Measurements from ENCODE around the gene PHLPP1.
A peak's percentile ranks its signal among the peaks of the same experiment; 100 is the strongest.

PHLPP1 gene

DNA sequence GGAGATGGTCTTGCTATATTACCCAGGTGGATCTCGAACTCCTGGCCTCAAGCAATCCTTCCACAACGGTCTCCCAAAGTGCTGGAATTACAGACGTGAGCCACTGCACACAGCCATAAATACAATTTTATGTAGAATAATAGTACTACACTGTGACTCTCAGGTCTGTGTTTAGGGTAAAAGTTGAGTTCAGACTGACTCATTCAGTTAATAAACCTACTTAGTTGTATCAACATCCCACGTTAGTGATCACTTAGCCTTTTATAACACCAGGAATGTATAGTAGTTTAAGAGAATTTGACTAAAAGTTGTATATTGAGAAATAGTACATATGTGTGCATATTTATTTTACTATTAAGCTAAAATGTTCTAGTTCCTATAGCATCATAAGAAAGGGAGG, 237.5 kb downstream of the PHLPP1 start:
- DNase-seq, result no peak

DNA sequence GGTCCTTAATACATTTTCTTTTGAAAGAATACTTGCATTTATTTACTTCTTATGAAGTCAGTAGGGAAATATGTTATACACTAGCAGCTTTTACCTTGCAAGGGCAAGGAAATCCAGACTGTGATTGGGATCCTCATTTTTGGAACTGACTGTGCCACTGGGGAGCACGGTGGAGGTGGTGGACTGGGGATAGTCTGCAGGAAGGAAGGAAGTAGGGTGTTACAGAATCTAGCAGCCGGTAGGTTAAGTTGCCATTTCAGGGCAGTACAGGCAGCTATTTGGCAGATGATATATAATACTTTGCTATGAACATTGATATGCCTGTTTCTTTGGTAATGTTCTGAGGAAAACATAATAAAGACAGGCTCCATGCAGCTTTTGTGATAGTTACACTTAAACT, 238.3 kb downstream of the PHLPP1 start:
- DNase-seq, result no peak

DNA sequence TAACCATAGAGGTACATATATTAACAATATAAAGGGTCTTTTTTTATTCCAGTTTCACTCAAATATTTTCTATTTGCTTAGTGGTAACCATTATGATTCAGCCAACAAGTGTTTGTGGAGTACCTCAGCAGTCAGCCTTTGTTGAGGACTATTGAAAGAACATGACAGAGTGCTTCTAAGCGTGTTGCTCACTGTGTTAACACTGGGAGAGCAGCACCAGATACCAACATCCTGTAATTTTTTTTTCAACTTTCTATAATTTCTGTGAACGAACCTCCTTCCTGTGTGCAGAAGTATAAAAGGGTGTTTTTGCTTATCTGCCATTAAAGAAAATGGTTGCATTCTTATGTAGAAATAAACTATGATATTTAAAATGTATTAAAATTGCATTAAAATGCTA, 239.0 kb downstream of the PHLPP1 start:
- no peak for DNase-seq

DNA sequence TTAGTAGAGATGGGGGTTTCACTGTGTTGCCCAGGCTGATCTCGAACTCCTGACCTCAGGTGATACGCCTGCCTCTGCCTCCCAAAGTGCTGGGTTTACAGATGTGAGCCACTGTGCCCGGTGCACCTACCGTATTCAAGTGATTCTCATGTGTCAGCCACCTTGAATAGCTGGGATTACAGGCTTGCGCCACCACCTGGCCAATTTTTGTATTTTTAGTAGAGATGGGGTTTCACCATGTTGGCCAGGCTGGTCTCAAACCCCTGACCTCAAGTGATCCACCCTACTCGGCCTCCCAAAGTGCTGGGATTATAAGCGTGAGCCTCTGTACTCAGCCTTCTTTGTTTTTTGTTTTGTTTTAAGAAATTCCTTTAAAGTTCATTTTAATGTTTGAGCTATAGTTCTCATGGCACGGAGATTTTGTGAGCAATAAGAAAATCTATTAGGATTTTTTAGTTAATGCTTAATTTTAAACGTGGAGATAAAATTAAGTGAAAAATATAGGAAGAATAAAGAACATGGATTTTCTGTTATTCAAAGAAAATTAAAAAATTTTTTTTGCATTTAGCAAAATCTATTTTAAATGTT, 242.6 kb downstream of the PHLPP1 start:
- peak; percentile 19 to 47 for DNase-seq

DNA sequence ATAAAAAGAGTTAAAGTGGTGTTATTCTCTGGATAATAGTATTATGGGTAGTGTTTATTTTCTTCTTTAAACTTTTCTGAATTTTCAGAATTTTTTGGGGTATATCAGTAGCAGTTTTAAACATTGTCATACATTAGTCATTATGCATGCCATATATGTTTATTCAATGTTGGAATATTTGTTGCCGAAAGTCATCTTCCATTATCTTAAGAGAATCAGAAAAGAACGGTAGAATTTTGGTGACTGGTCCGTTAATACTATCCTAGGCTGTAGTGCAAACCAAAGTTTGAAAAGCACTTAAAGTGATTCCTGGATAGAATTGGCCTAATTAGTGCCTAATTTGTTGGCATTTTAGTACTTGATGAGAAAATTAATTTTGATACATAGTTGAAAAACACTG, 244.1 kb downstream of the PHLPP1 start:
- DNase-seq, result no peak

DNA sequence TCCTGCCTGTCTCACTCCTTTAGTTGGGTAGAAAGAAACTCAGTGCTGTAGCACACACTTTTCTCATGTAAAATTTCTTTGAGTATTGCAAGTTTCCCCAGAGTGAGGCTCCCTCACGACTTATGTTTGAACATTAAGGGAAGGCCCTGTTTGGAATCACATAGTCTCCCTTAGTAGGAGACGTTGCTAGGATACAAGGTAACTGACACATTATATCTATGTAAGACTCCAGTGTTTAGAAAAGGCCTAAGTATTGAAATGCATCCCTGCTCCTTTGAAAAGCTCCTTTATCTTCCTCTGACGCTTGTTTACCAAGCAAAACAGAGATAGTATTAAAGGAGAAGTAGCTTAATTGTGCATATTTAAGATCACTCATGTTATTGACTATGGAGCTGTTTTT, 248.2 kb downstream of the PHLPP1 start:
- no peak for DNase-seq

DNA sequence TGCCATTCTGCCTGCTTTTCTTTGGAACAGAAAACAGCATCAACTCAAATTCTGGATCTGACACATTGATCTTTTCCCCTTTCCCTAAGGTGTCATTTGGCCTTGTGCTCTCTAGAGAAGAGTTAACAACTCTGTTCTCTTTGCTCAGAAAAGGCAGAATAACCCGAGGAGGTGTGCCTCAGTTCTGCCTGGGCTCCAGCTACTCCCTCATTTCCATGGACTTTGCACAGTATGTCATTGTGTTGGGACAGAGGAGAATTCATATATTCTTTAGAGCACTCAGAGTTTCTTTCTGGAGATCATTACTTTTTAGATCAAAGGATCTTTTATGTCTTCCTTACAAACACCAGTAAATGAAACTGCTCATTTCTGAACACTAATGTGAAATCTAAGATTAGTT, 249.1 kb downstream of the PHLPP1 start:
- DNase-seq, result no peak

DNA sequence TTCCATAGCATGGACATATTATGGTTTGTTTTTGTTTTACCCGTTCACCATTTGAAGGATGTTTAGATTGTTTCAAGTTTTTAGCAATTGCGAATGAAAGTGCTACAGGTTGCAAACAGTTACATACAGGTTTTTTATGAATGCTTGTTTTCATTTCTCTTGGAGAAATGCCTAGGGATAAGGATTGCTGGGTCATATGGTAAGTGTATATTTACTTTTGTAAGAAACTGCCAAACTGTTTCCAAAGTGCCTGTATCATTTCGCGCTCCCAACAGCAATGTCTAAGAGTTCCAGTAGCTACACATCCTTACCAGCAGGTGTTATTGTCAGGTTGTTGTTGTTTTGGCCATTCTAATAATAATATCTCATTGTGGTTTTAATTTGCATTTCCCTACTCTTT, 251.7 kb downstream of the PHLPP1 start:
- DNase-seq, result no peak

DNA sequence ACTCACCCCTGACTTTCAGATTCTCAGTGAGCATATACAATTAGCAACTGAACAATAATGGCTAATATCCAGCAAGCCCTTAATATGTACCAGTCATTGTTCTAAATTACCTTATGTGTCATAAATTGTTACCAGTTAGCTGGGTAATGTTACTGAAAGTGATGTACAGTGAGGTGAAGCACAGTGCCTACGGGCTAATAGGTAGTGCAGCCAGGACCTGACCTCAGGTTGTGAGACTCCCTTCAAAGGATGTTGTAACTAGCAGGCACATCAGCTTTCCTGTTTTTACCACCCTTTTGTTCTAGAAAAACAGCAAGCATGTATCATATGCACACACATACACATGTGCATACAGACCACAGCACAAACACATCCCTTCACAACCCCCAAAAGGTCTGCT, 258.3 kb downstream of the PHLPP1 start:
- no peak for DNase-seq

DNA sequence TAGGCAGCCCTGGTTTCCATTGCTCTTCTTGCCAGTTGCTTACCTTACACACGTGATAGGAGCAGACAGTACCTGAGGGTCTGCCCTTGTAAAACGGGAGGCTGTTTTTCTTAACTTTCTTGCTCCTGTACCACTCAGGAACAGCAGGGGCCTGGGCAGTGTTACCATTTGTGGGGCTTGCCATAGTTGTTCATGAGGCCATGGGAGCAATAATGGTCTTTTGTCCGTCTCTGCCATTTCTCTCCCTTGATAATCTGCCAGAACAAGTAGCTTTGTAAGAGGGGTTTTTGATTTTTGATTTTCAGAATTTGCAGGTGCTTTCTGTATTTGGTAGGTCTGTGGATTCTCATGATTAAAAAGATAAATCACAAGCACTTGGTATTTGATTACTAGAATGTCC, 259.0 kb downstream of the PHLPP1 start:
- DNase-seq, result no peak

DNA sequence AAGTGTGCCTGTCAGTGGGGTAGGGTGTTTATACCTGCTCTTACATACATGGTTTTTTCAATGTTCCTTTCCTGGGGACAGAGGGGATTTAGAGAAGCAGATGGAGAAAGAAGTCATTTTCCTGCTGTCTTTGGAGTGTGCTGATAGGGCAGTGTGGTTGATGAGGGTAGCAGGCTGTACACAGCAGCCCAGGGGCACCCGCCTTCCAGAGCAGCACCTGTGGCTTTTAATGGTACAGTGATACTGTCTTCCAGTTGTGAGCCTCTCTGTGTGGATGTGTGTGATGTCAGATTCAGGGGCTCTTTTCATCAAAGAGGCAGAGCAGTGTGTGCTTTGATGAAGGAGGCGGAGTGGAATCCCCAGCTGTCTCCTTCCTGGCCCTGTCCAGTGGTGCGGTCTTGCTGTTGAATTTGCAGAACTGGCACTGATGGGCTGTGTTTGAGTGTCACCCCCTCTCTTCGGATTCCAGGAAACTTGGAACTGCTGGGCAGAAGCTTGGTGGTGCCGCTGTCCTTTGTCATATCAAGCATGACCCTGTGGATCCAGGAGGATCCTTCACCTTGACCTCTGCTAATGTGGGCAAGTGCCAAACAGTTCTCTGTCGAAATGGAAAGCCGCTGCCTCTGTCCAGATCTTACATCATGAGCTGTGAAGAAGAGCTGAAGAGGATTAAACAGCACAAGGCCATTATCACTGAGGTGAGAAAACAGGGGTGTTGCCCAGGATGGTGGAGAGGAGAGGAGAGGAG, 259.8 kb downstream of the PHLPP1 start:
- DNase-seq, result no peak

DNA sequence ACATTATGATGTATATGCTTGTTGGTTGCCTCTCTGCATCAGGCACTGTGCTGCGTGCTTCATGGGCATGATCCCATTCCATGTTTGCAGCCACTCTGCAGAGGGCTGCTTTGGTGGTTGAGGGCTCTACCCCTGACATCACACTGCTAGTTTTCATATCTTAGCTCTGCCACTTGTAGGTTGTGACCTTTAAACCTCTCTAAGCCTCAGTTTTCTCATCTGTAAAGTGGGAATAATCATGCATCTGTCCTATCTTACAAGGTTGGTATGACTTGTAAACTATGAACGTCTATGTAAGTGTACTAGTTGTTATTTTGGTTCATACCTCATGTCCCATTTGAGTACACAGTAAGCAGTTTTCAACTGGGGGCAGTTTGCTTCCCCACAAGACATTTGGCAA, 260.4 kb downstream of the PHLPP1 start:
- DNase-seq, result no peak

DNA sequence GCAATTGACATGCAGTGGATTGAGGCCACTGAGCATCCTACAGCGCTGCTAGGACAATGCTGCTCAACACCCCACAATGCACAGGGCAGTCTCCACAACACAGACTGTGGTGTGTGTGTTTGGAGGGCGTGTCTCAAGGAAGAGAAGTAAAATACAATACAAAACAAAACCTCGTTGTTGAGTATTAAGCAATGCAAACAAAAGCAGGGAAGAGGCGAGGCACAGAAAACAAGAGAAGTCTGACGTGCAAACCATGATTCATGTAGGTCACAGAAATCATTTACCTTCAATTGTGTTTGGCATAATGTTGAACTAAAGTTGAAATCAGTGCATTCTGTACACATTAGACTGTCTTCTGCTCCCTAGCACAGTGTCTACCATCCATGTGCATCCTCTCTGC, 260.9 kb downstream of the PHLPP1 start:
- DNase-seq, result no peak

DNA sequence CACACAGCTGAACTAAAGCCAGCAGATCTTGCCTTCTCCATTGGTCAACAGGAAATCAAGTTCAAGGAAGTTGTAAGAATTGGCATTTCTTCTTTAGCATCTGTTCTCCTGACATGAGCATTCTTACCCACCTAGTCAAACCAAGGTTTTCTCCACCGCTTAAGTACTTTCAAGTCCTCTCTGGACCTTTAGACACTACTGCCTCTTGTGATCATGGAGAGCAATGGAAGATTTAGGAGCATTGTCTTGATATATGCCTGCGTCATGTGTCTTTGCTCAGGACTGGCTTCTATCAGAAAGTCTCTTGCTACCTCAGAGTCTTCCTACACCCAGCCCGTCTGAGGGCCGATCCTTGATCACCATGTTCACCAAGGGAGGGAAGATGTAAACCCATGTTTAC, 262.2 kb downstream of the PHLPP1 start:
- no peak for DNase-seq

DNA sequence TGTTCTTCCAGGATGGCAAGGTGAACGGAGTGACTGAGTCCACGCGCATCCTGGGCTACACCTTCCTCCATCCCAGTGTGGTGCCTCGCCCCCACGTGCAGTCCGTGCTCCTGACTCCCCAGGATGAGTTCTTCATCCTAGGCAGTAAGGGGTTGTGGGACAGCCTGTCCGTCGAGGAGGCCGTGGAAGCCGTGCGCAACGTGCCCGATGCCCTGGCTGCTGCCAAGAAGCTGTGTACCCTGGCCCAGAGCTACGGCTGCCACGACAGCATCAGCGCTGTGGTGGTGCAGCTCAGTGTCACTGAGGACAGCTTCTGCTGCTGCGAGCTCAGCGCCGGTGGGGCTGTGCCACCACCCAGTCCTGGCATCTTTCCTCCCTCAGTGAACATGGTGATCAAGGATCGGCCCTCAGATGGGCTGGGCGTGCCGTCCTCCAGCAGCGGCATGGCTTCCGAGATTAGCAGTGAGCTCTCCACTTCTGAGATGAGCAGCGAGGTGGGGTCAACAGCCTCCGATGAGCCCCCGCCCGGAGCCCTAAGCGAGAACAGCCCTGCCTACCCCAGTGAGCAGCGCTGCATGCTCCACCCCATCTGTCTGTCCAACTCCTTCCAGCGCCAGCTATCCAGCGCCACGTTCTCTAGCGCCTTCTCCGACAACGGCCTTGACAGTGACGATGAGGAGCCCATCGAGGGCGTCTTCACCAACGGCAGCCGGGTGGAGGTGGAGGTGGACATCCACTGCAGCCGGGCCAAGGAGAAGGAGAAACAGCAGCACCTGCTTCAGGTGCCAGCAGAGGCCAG, 263.1 kb downstream of the PHLPP1 start:
- no peak for DNase-seq

DNA sequence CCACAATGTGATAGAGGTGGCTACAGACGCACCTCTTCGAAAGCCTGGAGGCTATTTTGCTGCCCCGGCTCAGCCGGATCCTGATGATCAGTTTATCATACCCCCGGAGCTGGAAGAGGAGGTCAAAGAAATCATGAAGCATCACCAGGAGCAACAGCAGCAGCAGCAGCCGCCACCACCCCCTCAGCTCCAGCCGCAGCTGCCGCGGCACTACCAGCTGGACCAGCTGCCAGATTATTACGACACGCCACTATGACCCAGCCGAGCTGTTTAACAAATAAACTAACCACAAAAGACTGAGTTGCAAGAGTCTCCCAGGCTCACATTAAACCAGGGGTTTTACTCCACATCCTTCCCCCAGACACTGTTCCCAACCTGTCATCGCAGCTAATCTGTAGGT, 263.8 kb downstream of the PHLPP1 start:
- no peak for DNase-seq

DNA sequence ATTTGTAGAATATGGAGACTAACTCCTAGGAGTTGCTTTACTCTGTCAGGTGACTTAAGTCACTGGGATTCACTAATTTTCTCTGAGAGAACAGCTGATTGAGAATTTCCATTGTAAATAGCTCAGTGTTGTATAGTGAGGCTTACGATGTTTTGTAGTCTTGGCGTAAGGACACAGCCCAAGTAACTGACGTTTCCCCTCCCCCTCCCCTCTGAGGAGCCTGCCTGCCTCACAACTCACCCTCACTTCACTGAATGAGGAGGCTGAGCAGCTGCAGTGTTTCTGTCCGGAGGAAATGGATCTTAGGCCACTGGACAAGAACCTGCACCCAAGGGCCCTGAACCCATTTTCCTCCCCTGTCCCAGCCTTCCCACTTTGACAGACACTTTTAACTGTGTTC, 264.6 kb downstream of the PHLPP1 start:
- DNase-seq, result no peak

DNA sequence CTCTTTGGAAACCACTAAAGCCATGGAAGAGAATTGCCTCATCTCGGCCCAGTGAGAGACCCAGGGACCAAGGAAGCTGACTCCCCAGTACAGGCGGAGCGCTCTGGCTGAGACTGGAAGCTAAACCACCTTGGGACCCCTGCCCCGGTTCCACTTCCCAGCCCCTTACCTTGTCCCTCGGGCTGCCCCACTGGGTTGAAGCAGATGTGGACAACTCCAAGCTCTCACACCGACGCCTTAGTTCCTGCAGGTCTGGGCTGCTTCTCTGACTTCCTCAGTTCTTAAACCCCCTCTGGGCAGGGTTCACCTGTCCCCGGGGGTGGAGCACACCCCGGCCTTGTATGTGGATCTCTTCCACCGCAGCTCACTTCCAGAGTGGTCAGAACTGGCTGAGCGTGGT, 266.2 kb downstream of the PHLPP1 start:
- DNase-seq, result no peak

DNA sequence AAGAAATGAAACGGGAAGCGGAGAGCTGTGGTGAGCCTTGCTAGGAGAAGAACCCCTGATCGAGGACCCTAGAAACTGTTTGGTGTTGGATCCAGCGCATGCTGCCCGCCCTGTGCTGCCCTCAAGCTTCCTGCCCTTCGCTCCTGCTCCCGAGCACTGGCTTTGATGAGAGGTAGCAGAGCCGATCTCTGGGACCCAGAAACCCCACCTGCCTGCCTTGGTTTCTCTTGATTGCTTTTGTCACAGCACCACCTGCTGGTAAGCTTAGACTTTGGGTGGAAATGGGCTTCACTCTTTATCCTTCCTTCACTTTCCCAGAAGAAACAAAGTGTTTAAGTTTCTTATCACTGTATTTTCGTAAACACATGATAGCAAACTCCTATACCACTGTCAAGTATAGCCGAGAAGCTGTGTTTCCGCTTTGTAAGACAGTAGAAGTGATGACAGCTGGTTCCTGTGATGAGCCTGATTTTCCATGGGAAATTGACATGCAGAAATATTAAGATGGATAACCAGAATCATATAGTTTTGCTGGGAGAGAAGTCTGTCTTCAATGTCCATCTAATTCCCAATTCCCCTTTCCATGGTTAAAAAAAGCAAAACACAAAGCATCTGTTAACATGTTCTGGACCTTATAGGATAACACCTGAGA, 267.4 kb downstream of the PHLPP1 start:
- peak; percentile 10 to 44 for DNase-seq

DNA sequence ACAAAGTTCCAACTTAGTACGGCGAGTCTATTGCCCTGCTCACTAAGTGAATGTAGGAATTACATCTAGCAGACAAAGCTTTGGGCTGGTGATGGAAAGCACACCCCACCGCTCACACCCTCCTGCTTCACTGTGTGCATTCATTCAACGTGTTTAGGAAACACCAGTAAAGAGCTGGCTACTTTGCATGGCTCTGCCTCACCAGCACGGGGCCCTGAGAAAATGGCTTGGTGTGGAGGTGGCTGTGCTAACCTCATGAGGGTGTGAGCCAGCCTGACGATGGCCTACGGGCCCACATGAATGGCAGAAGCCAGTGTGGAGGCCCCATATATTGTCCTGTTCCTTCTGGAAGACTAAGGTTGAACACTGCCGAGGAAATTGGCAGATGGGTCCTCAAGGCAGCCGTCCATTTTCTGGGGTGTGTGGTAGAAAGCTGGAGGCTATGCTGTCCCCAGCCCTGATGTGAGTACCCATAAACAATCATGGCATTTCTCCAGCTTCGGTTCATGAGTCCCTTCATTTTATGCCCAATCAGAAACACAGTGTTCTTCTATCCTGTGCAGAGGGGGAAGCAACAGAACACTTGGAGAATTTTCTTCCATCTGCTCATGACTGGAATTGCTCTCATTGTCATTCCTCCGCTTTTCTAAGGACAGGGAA, 269.4 kb downstream of the PHLPP1 start:
- no peak for DNase-seq

DNA sequence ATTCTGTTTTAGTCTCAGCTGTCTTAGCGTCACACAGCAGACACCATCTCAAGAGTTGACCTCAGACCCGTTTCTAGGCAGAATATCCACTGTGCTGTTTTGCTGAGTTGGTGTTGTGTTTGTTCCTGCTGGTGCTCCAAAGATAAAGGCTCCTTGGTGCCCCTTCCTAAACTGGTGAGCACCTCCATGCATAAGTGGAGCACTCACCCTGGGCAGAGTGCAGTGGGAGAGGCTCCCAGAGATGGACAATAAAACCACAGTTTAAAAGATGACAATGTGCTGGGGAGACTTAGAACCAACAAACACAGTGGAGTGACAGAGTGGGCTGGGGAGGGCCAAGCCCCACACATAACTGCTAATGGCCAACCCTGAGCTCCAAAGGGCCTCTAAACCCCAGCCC, 271.1 kb downstream of the PHLPP1 start:
- DNase-seq, result no peak

DNA sequence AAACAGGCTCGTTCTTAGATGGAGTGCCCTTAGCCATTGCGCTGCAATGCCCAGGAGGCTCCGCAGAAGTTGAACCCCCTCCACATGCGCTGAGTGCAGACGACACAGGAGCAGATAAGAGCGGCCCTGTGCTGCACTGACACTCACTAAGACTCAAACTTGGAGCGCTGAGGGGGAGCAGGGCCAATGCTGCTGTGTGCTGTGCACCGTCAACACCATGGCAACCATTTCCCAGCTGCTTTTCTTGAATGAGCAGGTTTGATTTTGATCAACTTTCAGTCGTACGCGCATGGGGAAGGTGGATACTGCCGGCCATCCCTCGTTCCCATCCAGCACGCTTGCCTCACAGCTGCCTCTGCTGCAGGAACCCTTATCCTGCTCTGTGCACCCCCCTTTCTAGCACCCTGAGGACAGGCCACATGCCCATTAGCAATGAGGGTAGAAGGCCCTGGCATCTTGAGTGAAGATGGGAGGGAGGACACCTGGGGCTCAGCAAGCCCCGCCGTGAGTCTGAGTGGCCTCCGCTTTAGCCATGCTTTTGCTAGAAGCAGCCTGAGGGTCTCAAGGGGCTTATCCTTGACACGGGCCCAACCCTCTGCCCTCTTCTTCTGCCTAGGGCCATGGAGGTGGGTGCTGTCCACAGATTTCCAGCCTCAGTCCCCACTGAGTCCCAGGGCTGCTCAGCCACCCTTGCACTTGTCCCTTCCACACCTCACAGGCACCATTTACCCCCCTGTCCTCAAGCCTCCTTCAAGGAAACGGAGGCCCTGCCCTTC, 271.9 kb downstream of the PHLPP1 start:
- DNase-seq, result no peak
